ENCODE results near the gene CACNA1C.
A peak's percentile ranks its signal among the peaks of the same experiment; 100 is the strongest.
"Not testable (repeated sequence)": the region's sequence is repeated elsewhere in the genome, so short reads cannot be mapped to it uniquely, and the experiment has no call there.

CACNA1C gene

GRCh38 chr12:2239381-2239871 lies 186.6 kb downstream of the CACNA1C start:
- DNase-seq, result no peak

GRCh38 chr12:2240390-2240789 lies 187.6 kb downstream of the CACNA1C start:
- DNase-seq, result no peak

DNA sequence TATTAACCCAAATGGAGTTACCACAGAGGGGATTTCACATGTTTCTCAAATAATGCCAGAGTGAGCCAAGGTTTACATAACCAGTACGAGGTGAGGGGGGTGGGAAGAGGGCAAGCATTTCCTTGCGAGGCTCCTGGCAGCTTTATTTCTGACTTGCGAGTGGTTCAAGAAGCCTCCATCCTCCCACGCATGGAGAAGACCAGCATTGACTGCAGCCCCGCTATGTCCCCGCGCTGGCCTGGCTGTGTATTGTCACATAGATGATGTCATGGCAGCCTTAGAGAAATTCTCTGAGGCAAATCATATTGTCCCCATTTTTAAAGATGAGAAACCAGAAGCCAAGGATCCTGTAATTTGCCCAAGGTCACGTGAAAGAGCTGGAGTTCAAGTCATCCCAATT lies 188.2 kb downstream of the CACNA1C start:
- DNase-seq, result no peak

- no peak for DNase-seq
These were observed 189.4 kb downstream of the CACNA1C start for GRCh38 chr12:2242216-2242615.

DNA sequence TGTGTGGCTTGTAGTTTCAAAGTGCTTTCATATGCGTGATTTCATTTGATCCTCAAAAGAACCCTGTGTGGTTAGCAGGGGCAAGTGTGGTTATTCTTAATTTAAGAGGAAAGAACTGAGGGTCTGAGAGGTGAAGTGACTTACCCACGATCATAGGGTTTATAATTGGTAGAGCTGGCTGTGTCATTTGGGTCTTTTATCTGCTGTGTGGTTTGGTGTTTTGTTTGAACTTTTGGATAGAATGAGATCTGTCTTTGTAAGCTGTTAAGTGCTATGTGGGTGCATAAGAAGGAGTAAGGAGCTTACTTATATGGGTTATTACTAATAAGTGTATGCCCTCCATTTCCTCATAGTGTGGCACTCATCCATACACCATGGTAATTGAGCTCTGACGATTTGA lies 190.0 kb downstream of the CACNA1C start:
- DNase-seq, result no peak

GRCh38 chr12:2243275-2243674 lies 190.5 kb downstream of the CACNA1C start:
- DNase-seq, result no peak

DNA sequence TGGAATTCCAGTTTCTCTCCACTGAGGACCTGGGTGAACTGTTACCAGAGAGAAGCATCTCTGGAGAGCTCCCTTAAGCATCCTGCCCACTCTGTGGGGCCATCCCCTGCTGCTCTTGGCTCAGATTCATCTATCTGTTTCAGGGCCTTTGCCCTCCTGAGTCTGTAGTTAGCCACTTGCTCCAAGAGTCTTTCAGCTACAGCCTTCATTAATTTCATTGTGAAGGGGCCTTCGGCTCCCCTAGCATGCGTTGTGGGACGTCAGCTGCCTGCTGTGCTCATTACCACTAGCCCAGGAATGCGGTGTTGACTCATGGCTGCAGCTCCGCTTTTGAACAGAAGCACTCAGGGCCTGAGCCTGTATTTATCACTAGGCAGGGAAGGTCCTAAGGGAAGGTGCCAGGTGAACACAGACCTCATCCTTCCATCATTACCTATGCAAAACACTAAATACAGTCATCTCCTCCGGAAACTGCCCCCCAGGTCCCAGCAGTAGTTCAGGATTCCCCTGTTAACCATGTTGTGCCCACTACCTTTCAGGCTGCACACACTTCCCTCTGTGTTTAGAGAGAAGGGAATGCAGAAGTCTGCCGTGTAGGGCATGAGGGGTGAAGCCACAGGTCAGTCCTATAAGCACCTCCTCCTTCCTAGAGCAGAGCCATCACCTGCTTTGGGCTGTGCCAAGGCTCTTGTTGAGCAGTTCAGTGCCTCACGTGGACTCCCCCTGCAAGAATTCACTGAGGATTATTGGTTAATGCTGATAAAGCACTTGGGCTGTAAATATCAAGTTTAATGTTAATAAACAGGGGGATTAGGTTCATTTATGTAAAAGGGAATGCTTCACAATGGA lies 191.4 kb downstream of the CACNA1C start:
- no peak for DNase-seq

GRCh38 chr12:2246358-2246757 lies 193.6 kb downstream of the CACNA1C start:
- no peak for DNase-seq

DNA sequence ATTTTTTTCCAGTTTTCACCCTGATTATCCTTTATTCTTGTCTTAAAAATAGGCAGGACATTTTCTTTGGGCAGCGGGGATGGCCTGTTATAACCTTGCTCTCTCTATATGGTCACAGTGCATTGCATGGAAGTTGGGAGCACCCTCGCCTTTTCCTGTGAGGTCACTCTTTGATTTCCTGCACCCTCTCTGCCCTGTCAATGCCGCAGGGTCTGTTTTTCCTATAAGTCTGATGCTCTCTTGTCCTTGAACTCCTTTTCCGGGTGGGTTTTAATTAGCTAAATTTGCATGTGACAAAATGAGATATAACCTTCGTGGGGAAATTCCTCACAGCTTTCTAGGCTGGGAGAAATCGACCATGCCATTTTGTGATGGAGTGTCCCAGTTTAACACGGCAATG lies 194.3 kb downstream of the CACNA1C start:
- DNase-seq, result no peak

DNA sequence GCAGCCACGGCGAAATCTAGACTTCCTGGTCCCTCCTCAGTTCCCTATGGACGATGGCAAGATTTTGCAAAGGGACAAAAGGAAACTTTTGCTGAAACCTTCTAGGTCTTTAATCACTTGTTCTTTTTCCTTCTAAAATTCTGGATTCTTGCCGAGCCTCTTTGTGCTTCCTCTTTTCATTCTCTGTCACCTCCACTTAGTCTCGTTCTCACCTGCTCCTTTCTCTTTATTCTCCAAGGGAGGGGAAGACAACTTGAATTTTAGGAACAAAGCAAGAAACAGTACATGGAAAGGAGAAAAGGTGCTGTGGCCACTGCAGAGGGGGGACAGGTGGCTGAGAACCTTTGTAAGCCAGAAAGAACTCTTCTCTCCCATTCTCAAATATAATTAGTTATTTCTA lies 194.8 kb downstream of the CACNA1C start:
- no peak for DNase-seq

DNA sequence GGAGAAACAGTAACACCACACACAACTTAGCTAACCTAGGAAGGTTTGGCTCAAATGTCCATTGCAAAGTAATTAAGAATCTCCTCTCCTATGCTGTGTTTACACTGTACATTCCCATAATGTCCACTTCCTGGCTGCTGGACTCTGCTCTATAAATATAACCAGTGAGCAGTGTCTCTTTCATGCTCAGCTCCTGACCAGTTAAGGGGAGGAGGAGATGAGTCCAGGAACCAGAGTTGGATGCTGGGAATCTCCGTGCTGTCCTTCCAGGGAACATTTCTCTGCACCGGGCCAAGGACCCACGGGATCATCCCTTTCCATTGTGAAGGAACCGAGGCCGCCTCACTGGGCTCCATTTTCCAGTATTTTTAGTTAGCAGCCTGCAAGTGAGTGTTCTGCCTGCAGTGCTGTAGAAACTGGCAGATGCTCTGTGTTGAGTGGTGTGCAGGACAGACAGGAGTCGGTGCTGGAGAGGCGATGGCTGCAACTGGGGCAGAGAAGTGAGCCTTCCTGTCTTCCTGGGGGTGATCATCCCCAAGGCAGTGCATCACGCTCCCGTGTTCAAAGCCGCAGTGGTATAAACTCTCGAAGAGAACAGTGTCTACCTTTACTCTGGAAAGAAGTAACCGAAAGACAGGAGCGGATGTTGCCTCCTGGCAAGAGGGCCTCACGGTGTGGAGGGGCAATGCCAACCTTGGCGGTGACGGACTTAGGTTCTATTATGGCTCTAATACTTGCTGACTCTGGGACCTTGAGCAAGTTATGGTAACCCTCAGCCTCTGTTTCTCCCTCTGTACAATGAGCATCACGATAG lies 195.5 kb downstream of the CACNA1C start:
- DNase-seq, result no peak

GRCh38 chr12:2248901-2249381 lies 196.2 kb downstream of the CACNA1C start:
- peak; percentile 89 to 97 for DNase-seq

DNA sequence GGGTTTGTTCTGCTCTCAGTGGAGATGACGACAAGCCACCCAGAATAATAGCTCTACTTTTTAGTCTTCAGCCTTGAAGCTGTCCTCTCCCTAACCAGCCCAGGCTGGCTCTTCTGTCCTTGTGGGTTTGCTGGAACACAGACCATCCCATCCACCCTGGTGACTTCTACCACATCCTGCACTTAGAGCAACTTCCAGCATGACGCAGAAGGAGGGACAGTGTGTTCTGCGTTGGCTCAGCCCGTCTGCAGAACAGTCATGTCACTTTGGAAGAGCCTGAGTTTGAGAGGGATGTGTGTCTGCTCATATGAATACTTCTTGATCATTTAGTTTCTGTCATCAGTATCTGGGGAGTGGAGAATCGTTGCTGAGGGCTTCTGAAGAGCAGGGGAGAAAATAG lies 198.0 kb downstream of the CACNA1C start:
- DNase-seq, result no peak

DNA sequence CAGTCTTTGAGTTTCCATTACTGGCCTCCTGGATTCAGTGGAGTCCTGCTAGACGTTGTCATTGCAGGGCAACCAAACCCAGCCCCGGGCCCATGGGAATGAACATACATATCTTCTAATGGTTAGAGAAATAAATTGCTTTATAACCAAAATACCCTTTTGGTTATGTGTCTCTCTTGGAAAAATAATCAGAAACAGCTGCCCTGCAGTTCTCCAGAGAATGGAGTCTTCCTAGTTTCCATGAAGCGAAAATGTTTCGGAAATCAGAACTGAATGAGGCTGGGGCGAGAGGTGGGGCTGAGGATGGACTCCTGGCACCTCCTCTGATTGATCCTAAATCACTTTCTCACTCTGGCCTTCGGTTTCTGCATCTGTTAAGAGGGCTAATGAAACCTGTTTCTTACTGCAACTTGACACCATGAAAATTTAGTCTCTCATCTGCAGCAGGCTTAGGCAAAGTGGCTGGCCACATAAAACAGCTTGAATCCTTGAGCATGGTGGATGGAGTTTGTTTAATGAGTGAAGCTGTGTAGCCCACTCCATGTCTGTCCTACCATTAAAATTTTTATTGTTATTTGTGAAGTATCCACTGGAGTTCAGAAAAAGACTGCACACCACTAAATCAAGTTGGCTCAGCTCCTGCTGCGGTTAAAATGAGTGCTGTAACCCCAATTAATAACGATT lies 198.9 kb downstream of the CACNA1C start:
- peak; percentile 28 to 46 for DNase-seq

DNA sequence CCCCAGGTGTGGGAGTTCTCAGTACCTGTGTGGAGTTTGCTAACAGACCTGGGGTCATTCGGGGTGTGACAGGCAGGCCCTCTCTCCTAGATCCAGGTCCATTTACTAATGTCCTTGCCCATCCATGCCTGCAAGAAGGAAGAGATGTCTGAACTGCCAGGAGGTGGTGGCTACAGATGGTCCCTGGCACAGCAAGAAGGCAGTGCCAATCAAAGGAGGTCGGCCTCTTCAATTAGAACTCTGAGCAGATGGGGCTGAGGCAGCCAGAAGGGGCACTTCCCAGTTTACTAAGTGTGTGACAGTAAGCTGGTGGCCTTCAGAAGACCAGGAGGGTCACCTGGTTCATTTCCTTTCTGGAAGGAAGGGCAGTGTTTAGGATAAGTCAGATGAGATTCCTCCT lies 202.5 kb downstream of the CACNA1C start:
- DNase-seq, result no peak

GRCh38 chr12:2255731-2256130 lies 202.9 kb downstream of the CACNA1C start:
- DNase-seq, result not testable (repeated sequence)

DNA sequence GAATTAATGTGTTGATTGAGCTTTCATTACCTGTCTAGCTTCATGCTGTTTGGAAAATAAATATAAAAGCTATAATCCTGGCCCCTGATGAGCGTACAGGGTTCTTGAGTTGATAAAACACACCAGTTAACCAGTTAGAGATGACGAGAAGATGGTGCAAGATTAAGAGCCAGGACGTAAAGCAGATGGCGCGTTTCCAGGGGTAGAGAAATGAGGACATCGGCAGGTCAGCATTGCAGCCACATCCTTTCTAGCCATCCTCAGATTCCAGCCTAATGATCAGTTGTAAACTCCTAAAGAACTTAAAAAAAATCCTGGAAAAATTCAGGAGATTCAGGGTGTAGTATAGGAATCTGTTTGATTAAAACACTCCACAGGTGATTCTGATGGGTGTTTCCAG lies 203.7 kb downstream of the CACNA1C start:
- no peak for DNase-seq

DNA sequence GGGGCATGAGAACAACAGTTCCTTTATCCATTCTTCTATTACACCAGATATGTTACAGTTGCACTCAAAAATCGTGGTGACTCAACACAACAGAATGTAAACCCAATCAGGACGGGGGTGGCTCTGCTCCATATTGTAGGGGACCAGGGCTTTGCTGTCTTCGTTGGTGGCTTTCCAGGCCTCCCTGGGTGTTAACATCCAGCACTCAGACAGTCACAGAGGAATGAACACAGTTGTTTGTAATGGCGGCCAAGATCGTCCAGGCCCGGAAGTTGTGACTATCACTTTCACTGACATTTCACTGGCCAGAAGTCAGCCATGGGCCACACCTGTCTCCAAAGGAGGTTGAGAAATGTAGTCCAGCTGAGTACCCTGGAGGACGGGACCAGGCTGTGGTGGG lies 204.1 kb downstream of the CACNA1C start:
- DNase-seq, result no peak

DNA sequence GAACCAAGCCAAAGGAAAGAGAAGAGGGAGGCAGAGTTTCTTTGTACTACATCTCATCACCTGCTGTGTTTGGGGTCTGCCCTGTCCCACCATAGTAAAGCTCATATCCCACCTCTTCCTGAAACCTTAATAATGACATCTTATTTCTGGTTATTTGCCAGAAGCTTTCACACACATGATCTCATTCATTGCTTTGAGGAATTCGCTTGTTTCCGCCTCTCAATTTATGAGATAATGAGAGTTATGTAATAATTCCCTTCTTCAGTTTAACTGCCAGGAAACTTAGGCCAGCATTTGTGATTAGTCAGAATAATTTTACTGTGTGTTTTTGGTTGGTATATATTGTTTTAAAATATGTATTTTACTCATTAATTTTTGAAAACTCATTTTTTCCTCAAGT lies 205.2 kb downstream of the CACNA1C start:
- DNase-seq, result no peak

DNA sequence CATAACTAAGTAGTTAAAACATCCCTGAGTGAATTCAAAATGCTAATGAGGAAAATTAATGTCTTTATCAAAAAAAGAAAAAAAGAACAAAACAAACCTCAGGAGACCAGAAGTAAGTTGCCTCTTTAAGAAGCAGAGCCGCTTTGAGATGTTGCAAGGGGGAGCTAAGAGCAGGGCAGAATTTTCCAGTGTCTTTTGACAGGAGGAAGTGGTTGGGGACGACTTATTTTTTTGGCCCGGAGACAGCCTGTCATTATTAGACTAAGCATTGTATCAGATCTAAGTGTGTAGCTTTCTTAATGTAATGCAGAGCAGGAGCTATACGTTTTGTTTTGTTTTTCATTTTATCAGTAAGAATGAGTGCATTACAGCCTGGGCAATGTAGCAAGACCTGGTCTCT lies 206.6 kb downstream of the CACNA1C start:
- no peak for DNase-seq

GRCh38 chr12:2260441-2260840 lies 207.7 kb downstream of the CACNA1C start:
- no peak for DNase-seq

- no peak for DNase-seq
These were observed 208.9 kb downstream of the CACNA1C start for GRCh38 chr12:2261708-2262107.

DNA sequence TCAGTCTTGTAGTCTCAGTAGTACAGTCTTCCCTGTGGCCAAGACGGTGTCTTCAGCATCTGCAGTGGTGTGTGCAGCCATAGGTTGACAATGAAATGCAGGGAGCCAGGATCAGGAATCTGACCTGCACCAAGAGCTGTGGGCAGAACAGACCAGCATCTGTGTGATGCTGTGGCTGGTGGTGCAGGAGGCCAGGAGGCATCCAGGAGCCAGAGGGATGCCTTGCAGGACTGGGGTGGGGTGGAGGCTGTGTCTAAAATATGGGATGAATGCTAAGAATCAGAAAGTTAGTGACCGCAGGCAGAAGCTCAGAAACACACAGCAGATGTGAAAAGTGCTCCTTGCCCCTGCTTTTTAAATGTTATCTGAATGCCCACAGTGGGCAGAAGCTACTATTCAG lies 209.7 kb downstream of the CACNA1C start:
- no peak for DNase-seq
